Fibroblast of skin of right biceps (primary cell): ENCODE results near the gene FDX1.
A peak's percentile ranks its signal among the peaks of the same experiment; 100 is the strongest.

Experiments
- DNase-seq: peaks from one replicate; pipeline ENCODE4 v3.0.0-alpha.2; 2013

FDX1 gene

GRCh38 chr11:110431674-110432073, 1.9 kb downstream of the FDX1 start:
- no peak for DNase-seq

GRCh38 chr11:110432713-110433392, 3.1 kb downstream of the FDX1 start:
- peak; percentile 36 for DNase-seq

- peak; percentile 39 for DNase-seq
Observed at GRCh38 chr11:110433393-110434333, 3.9 kb downstream of the FDX1 start.

DNA sequence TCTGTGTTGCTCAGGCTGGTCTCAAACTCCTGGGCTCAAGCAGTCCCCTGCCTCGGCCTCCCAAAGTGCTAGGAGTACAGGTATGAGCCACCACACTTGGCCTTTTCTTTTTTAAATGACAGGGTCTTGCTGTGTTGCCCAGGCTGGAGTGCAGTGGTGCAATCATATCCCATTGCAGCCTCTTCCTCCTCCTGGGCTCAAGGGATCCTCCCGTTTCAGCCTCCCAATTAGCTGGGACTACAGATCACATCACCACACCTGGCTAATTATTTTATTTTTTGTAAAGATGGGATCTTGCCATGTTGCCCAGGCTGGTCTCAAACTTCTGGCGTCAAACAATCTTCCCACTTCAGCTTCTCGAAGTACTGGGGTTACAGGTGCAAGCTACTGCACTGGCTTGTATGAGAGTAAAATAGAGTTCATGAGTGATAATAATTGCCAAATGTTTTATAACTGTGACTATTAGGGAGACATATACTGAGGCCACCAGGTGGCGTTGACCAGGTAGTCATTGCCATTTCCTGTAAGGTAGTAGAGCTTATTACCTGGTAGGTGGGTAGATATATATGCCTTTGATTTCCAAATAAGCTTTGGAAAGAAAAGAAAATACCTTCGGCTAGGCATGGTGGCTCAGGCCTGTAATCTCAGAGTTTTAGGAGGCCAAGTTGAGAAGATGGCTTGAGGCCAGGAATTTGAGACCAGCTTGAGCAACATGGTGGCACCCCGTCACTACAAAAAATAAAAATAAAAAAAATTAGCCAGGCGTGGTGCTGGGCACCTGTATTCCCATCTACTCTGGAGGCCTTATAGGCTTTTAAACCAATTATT, 5.4 kb downstream of the FDX1 start:
- no peak for DNase-seq

- DNase-seq: no peak
Observed at GRCh38 chr11:110435780-110436717, 6.3 kb downstream of the FDX1 start.

GRCh38 chr11:110438017-110438416, 8.3 kb downstream of the FDX1 start:
- no peak for DNase-seq

GRCh38 chr11:110445437-110445836, 15.7 kb downstream of the FDX1 start:
- DNase-seq: no peak

- no peak for DNase-seq
Observed at GRCh38 chr11:110446061-110446460, 16.3 kb downstream of the FDX1 start.

DNA sequence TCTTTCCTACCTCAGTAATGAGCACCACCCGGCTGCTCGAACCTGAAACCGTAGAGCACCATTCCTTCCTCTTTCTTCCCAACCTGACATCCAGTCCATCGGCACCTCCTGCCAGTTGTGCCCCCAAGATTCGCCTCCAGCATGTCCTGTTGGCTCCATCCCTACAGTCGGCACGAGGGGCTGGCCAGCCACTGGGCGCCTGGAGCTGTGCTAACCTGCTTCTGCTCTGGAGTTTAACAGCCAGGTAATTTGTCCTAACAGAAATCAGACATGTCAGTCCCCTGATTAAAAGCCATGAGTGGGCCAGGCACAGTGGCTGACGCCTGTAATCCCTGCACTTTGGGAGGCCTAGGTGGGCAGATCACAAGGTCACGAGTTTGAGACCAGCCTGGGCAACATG, 16.8 kb downstream of the FDX1 start:
- DNase-seq: no peak

DNA sequence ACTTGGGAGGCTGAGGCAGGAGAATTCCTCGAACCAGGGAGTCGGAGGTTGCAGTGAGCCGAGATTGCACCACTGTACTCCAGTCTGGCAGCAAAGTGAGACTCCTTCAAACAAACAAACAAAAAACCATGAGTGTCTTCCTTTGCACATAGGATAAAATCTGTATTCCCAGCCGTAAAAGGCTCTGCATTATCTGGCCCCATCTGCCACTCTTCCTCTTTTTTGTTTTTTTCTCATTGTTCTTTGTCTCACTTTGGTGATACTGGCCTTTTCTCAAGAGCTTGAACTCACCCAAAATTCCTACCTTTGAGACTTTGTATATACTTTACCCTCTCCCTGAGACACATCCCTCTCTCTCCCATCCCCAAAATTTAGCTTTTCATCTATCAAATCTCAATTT, 17.6 kb downstream of the FDX1 start:
- no peak for DNase-seq

- no peak for DNase-seq
Observed at GRCh38 chr11:110447897-110448745, 18.4 kb downstream of the FDX1 start.

- DNase-seq: no peak
Observed at GRCh38 chr11:110450246-110450645, 20.5 kb downstream of the FDX1 start.

- no peak for DNase-seq
Observed at GRCh38 chr11:110452720-110453119, 23.0 kb downstream of the FDX1 start.

GRCh38 chr11:110453684-110454354, 24.1 kb downstream of the FDX1 start:
- no peak for DNase-seq

DNA sequence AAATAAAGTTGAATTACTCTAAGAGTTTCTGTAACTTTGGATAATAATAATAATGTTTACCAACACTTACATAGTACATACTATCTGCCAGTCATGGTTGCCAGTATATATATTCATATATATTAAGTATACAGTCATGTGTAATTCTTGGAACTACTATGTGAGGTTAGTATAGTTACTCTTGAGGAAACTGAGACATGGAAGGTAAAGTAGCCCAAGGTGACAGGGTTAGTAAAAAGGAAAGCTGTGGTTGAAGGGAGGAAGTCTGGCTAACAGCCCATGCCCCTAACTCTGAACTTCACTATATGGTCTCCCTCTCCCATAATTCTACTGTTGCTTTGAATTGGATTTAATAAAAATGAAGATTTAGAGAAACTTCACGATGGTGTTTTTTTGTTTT, 24.9 kb downstream of the FDX1 start:
- no peak for DNase-seq

- DNase-seq: no peak
Observed at GRCh38 chr11:110455718-110456117, 26.0 kb downstream of the FDX1 start.

DNA sequence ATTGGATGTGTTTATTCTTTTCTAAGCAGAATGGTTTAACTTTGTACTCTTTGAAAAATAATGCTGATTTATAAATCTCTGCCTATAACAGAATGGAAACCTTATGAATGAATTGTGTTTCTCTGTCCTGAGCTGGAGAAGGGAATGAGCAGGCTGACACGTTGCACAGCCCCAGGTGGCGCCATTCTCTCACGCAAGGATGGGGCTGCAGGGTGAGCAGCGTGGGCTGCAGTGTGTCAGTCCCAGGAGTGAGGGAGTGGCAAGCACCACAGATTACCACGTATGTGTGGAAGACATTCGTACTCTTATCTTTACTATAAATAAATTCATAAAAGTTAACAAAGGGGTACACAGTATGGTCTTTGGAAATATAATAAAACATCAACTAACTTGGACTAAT, 33.4 kb downstream of the FDX1 start:
- peak; percentile 54 for DNase-seq

DNA sequence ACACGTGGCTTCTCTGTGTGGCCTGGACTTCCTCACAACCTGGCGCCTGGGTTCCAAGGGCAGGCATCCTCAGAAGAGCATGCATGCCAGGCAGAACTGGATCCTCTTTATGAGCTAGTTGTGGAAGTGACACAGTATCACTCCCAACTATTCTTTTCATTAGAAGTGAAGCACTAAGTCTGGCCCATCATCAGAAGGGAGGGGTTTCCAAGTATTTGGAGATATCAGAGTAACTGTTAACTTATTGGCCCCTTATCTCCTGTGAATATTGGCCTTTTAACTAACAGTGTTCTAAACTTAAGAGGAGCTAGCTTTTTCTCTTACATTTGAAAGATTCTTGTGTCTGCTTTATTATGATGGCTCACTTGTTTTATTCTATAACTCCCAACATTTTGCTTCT, 35.5 kb downstream of the FDX1 start:
- DNase-seq: no peak

- no peak for DNase-seq
Observed at GRCh38 chr11:110467556-110467955, 37.8 kb downstream of the FDX1 start.

GRCh38 chr11:110468121-110468520, 38.4 kb downstream of the FDX1 start:
- no peak for DNase-seq

DNA sequence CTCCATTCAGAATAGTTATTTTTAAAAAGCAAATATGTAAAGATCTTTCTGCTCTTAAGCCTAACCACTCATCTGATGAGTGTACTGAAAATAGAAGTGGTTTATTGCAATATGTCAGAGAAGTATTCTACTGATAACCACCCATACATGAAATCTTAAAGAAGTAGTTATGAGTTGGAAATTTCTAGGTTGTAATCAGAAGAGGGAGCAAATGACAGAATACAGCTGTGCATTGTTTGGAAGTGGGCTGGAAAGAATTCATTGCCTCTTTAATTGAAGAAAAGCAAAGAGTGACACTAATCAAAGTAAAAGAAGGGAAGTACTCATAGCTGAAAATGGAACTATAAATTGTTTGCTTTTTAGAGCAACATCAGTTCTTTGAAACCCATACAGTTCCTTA, 39.4 kb downstream of the FDX1 start:
- no peak for DNase-seq
